H9 (cell line): ENCODE data around the gene H2AZ1. TPM values are rescaled to one million over a fixed set of nuclear protein-coding genes. Genes with fewer than 3 reads are reported as not detected.

ENCODE experiments used
- DNase-seq: peaks from one replicate; pipeline ENCODE4 v3.0.0-alpha.2; 2017
- H2AFZ ChIP-seq: one replicate; pipeline ENCODE4 v1.6.1; 2013; ENCODE audit warnings: mild to moderate bottlenecking, low read length, control low read depth, moderate library complexity
- H2AK5ac ChIP-seq: 2 replicates; pipeline ENCODE4 v1.6.1; 2013; ENCODE audit warnings: low read length, control low read depth, mixed read lengths; ENCODE audit not compliant: insufficient read length
- H2BK120ac ChIP-seq: one replicate; pipeline ENCODE4 v1.6.1; 2013; ENCODE audit warnings: low read depth, mild to moderate bottlenecking, low read length, control low read depth, inconsistent platforms; ENCODE audit not compliant: poor library complexity, severe bottlenecking
- H2BK12ac ChIP-seq: 2 replicates; pipeline ENCODE4 v1.6.1; 2013; ENCODE audit warnings: low read length, control low read depth, mixed read lengths, low read depth; ENCODE audit not compliant: insufficient read length
- H2BK15ac ChIP-seq: 2 replicates; pipeline ENCODE4 v1.6.1; 2013; ENCODE audit warnings: low read depth, low read length, control low read depth
- H2BK20ac ChIP-seq: one replicate; pipeline ENCODE4 v1.6.1; 2013; ENCODE audit warnings: low read depth, mild to moderate bottlenecking, low read length, control low read depth, inconsistent platforms; ENCODE audit not compliant: poor library complexity, severe bottlenecking
- H2BK5ac ChIP-seq: 2 replicates; pipeline ENCODE4 v1.6.1; 2013; ENCODE audit warnings: low read length, control low read depth, mixed read lengths; ENCODE audit not compliant: insufficient read length
- H3K14ac ChIP-seq: 2 replicates; pipeline ENCODE4 v1.6.1; 2013; ENCODE audit warnings: low read length, control low read depth; ENCODE audit not compliant: insufficient read depth
- H3K18ac ChIP-seq: 2 replicates; pipeline ENCODE4 v1.6.1; 2013; ENCODE audit warnings: low read depth, mild to moderate bottlenecking, mixed read lengths, low read length, control low read depth; ENCODE audit not compliant: insufficient read length
- H3K23ac ChIP-seq: 2 replicates; pipeline ENCODE4 v1.6.1; 2013; ENCODE audit warnings: low read length, control low read depth, mixed read lengths, low read depth; ENCODE audit not compliant: insufficient read length
- H3K23me2 ChIP-seq: 2 replicates; pipeline ENCODE4 v1.6.1; 2013; ENCODE audit warnings: low read depth, mild to moderate bottlenecking, mixed read lengths, low read length, control low read depth; ENCODE audit not compliant: insufficient read length, poor library complexity, severe bottlenecking
- H3K27ac ChIP-seq: 2 replicates; pipeline ENCODE4 v1.5.1; 2013; ENCODE audit warnings: low read length, control low read depth, mixed read lengths, low read depth; ENCODE audit not compliant: insufficient read length
- H3K27me3 ChIP-seq: 2 replicates; pipeline ENCODE4 v1.6.1; 2013; ENCODE audit warnings: low read length, control low read depth, inconsistent platforms; ENCODE audit not compliant: insufficient read depth
- H3K4ac ChIP-seq: 2 replicates; pipeline ENCODE4 v1.6.1; 2013; ENCODE audit warnings: low read depth, mild to moderate bottlenecking, control low read depth, inconsistent platforms, low read length, moderate library complexity
- H3K4me1 ChIP-seq: 2 replicates; pipeline ENCODE4 v1.6.1; 2013; ENCODE audit warnings: low read length, control low read depth, inconsistent platforms; ENCODE audit not compliant: insufficient read depth
- H3K4me2 ChIP-seq: 2 replicates; pipeline ENCODE4 v1.6.1; 2013; ENCODE audit warnings: low read length, control low read depth, mixed read lengths; ENCODE audit not compliant: insufficient read length, insufficient read depth
- H3K56ac ChIP-seq: 2 replicates; pipeline ENCODE4 v1.6.1; 2013; ENCODE audit warnings: low read depth, mild to moderate bottlenecking, mixed read lengths, low read length, control low read depth; ENCODE audit not compliant: insufficient read length
- H3K79me1 ChIP-seq: 2 replicates; pipeline ENCODE4 v1.6.1; 2013; ENCODE audit warnings: low read depth, mild to moderate bottlenecking, moderate library complexity, low read length, control low read depth, inconsistent platforms; ENCODE audit not compliant: insufficient read depth, poor library complexity, severe bottlenecking
- H3K79me2 ChIP-seq: 2 replicates; pipeline ENCODE4 v1.6.1; 2013; ENCODE audit warnings: low read length, control low read depth, inconsistent platforms; ENCODE audit not compliant: insufficient read depth
- H3K9ac ChIP-seq: 2 replicates; pipeline ENCODE4 v1.6.1; 2013; ENCODE audit warnings: low read length, control low read depth, mixed read lengths; ENCODE audit not compliant: insufficient read length; ENCODE audit errors: extremely low read depth
- H3K9me3 ChIP-seq: one replicate; pipeline ENCODE4 v1.6.1; 2013; ENCODE audit warnings: low read depth, low read length, inconsistent platforms; ENCODE audit not compliant: control insufficient read depth
- H3T11ph ChIP-seq: one replicate; pipeline ENCODE4 v1.6.1; 2013; ENCODE audit warnings: mild to moderate bottlenecking, low read length, control low read depth, inconsistent platforms
- H4K20me1 ChIP-seq: one replicate; pipeline ENCODE4 v1.6.1; 2013; ENCODE audit not compliant: control insufficient read depth, insufficient read length, insufficient read depth
- H4K5ac ChIP-seq: 2 replicates; pipeline ENCODE4 v1.6.1; 2013; ENCODE audit warnings: low read depth, mild to moderate bottlenecking, mixed read lengths, low read length, control low read depth; ENCODE audit not compliant: insufficient read length
- H4K8ac ChIP-seq: replicated peaks from 2 replicates; pipeline ENCODE4 v1.6.1; 2013; ENCODE audit warnings: low read length, control low read depth, mixed read lengths, low read depth; ENCODE audit not compliant: insufficient read length
- H4K91ac ChIP-seq: 2 replicates; pipeline ENCODE4 v1.6.1; 2013; ENCODE audit warnings: low read depth, mild to moderate bottlenecking, moderate library complexity, mixed read lengths, low read length, control low read depth; ENCODE audit not compliant: insufficient read length
- H3K27ac Mint-ChIP-seq, 3 experiments: 2 replicates in 2 of 3; 3 replicates in 1 of 3; pipeline ENCODE4 v1.8.0; 2020 to 2021; ENCODE audit warnings: mixed read lengths in 3 of 3, mild to moderate bottlenecking in 1 of 3, moderate library complexity in 1 of 3
- H3K27me3 Mint-ChIP-seq: 2 replicates; pipeline ENCODE4 v1.8.0; 2021; ENCODE audit warnings: low read depth, mild to moderate bottlenecking, moderate library complexity, mixed read lengths
- H3K36me3 Mint-ChIP-seq, 3 experiments: 2 replicates in 2 of 3; 3 replicates in 1 of 3; pipeline ENCODE4 v1.8.0; 2020 to 2021; ENCODE audit warnings: low read depth in 3 of 3, mixed read lengths in 3 of 3; ENCODE audit not compliant: insufficient read depth in 1 of 3
- H3K4me1 Mint-ChIP-seq, 2 experiments: 2 replicates each; pipeline ENCODE4 v1.8.0; 2020; ENCODE audit warnings: mixed read lengths in 2 of 2
- H3K4me3 Mint-ChIP-seq, 2 experiments: 2 replicates in 1 of 2; 3 replicates in 1 of 2; pipeline ENCODE4 v1.8.0; 2020 to 2021; ENCODE audit warnings: mild to moderate bottlenecking in 2 of 2, mixed read lengths in 2 of 2, moderate library complexity in 1 of 2
- H3K9me3 Mint-ChIP-seq, 2 experiments: 2 replicates in 1 of 2; 3 replicates in 1 of 2; pipeline ENCODE4 v1.8.0; 2020; ENCODE audit warnings: mild to moderate bottlenecking in 2 of 2, mixed read lengths in 2 of 2, moderate library complexity in 1 of 2
- CTCF ChIP-seq: fragments of 200-600 bp; sonication (generic); conservative IDR thresholded peaks from 3 replicates; pipeline ENCODE4 v1.8.0; 2021; ENCODE audit warnings: antibody characterized with exemption, mild to moderate bottlenecking
- WGBS: extraction: QIAGEN DNeasy Blood & Tissue Kit; methylation state at CpG from one replicate; pipeline ENCODE4 v1.1.7; 2013; ENCODE audit warnings: missing lambda C conversion rate, low lambda C conversion rate, mixed read lengths; ENCODE audit not compliant: insufficient read length; ENCODE audit errors: extremely low coverage; 5-methylcytosine and 5-hydroxymethylcytosine counted together
- total RNA-seq: library from RNA; stranded (reverse); gene quantifications from 2 replicates; pipeline ENCODE4 v1.2.1, GENCODE V29; 2021

The H2AZ1 gene
- total RNA-seq, 1 experiment from 2014 or later = 811 TPM

GRCh38 chr4:99915449-99915848 is 34.6 kb downstream of the H2AZ1 start:
- H2BK120ac ChIP-seq = no peak overlapping the region
- no peaks in the 10 kb centered on the region for H3K9me3 ChIP-seq
- DNase-seq = no peak
- H2BK5ac ChIP-seq = no peak overlapping the region
- Mint-ChIP-seq H3K9me3 (no peaks in the 10 kb centered on the region), H3K4me3 (no peak overlapping the region), H3K27me3 (no peaks in the 10 kb centered on the region), H3K36me3 (peaks cover 16 to 32% (median 30%) of the 10 kb centered on the region in 3 experiments), H3K4me1 (no peaks in the 10 kb centered on the region), H3K27ac (no peak overlapping the region)
- no peaks in the 10 kb centered on the region for H3K4me1 ChIP-seq
- H2AK5ac ChIP-seq = no peak overlapping the region
- no peak overlapping the region for H2BK15ac ChIP-seq
- H3K27me3 ChIP-seq = no peaks in the 10 kb centered on the region
- no peak overlapping the region for H3K4ac ChIP-seq
- no peak overlapping the region for H4K8ac ChIP-seq
- H3K14ac ChIP-seq = no peak overlapping the region
- H3K9ac ChIP-seq = no peak overlapping the region
- no peak overlapping the region for H3T11ph ChIP-seq
- WGBS = no CpG with 5 or more reads among the region's 2 CpGs
- no peak overlapping the region for H2BK12ac ChIP-seq
- H3K4me2 ChIP-seq = no peak overlapping the region
- H4K20me1 ChIP-seq = no peaks in the 10 kb centered on the region
- H3K23ac ChIP-seq = no peak overlapping the region
- H4K91ac ChIP-seq = no peak overlapping the region
- H3K79me2 ChIP-seq = no peaks in the 10 kb centered on the region
- H2AFZ ChIP-seq = no peak overlapping the region
- H4K5ac ChIP-seq = no peak overlapping the region
- H2BK20ac ChIP-seq = no peak overlapping the region
- H3K18ac ChIP-seq = no peak overlapping the region
- H3K79me1 ChIP-seq = no peaks in the 10 kb centered on the region
- TF ChIP-seq CTCF = no peak
- no peaks in the 10 kb centered on the region for H3K23me2 ChIP-seq
- H3K27ac ChIP-seq = no peak overlapping the region
- H3K56ac ChIP-seq = no peak overlapping the region

Other genes with a start within 250 kb of the H2AZ1 start
- not detected in 2 replicates for gene DAPP1, start 133.4 kb downstream of the H2AZ1 start, total RNA-seq
- 30.6 and 33.1 TPM in 2 replicates for gene LAMTOR3, start 55.8 kb downstream of the H2AZ1 start, total RNA-seq
- gene DNAJB14, start 3.7 kb downstream of the H2AZ1 start, total RNA-seq = 40.2 and 41.0 TPM in 2 replicates
- gene DDIT4L, start 240.2 kb upstream of the H2AZ1 start, total RNA-seq = 2.1 TPM in 2 replicates